Endothelial cell (in vitro differentiated cells): ENCODE measurements around the gene RBFOX2. TPM values are rescaled to one million over a fixed set of nuclear protein-coding genes. Genes with fewer than 3 reads are reported as not detected.
"Not testable (repeated sequence)": the region's sequence is repeated elsewhere in the genome, so short reads cannot be mapped to it uniquely, and the experiment has no call there.

ENCODE experiments used
- DNase-seq: peaks from one replicate; pipeline ENCODE4 v3.0.0; 2021; ENCODE audit warnings: low spot score
- H3K27ac Mint-ChIP-seq: one replicate; pipeline ENCODE4 v1.8.0; 2021; ENCODE audit warnings: mixed read lengths, inconsistent platforms; ENCODE audit not compliant: unreplicated experiment
- H3K27me3 Mint-ChIP-seq: one replicate; pipeline ENCODE4 v1.8.0; 2021; ENCODE audit warnings: mild to moderate bottlenecking, moderate library complexity, mixed read lengths, inconsistent platforms; ENCODE audit not compliant: unreplicated experiment
- H3K36me3 Mint-ChIP-seq: one replicate; pipeline ENCODE4 v1.8.0; 2021; ENCODE audit warnings: mild to moderate bottlenecking, low read depth, mixed read lengths, inconsistent platforms; ENCODE audit not compliant: unreplicated experiment
- H3K4me1 Mint-ChIP-seq: one replicate; pipeline ENCODE4 v1.8.0; 2021; ENCODE audit warnings: mild to moderate bottlenecking, mixed read lengths, inconsistent platforms; ENCODE audit not compliant: unreplicated experiment
- H3K4me3 Mint-ChIP-seq: one replicate; pipeline ENCODE4 v1.8.0; 2021; ENCODE audit warnings: mild to moderate bottlenecking, mixed read lengths, inconsistent platforms; ENCODE audit not compliant: unreplicated experiment
- H3K9me3 Mint-ChIP-seq: one replicate; pipeline ENCODE4 v1.8.0; 2021; ENCODE audit warnings: mixed read lengths, inconsistent platforms; ENCODE audit not compliant: unreplicated experiment
- CTCF ChIP-seq: fragments of 200-600 bp; sonication (generic); IDR thresholded peaks from one replicate; pipeline ENCODE4 v1.5.0; 2021; ENCODE audit warnings: antibody characterized with exemption; ENCODE audit not compliant: unreplicated experiment
- total RNA-seq: library from RNA; stranded (reverse); fragmentation: NEBNext Ultra II Directional; extraction: Animal tissue kit (Norgen Biotek cat#: 25700); gene quantifications from one replicate; pipeline ENCODE4 v1.2.1, GENCODE V29; 2021; ENCODE audit not compliant: unreplicated experiment

Gene RBFOX2
- total RNA-seq, 1 donor from 2014 or later: 228 TPM

- Mint-ChIP-seq H3K27ac (no peak overlapping the region), H3K27me3 (no peaks in the 10 kb centered on the region), H3K4me1 (peaks cover 4% of the 10 kb centered on the region), H3K9me3 (no peaks in the 10 kb centered on the region), H3K36me3 (peaks cover 11% of the 10 kb centered on the region), H3K4me3 (no peak overlapping the region)
- no peak for TF ChIP-seq CTCF
- no peak for DNase-seq
These were observed 216.0 kb downstream of the RBFOX2 start for GRCh38 chr22:35812600-35812999.

- no peaks in the 10 kb centered on the region for H3K4me1 Mint-ChIP-seq
- H3K4me3 Mint-ChIP-seq: no peak overlapping the region
- H3K27me3 Mint-ChIP-seq: no peaks in the 10 kb centered on the region
- H3K9me3 Mint-ChIP-seq: no peaks in the 10 kb centered on the region
- TF ChIP-seq CTCF: no peak
- no peak for DNase-seq
- H3K27ac Mint-ChIP-seq: no peak overlapping the region
- H3K36me3 Mint-ChIP-seq: peaks cover 11% of the 10 kb centered on the region
These were observed 217.0 kb downstream of the RBFOX2 start for GRCh38 chr22:35811670-35812069.

GRCh38 chr22:35809816-35810215 lies 218.8 kb downstream of the RBFOX2 start:
- no peak overlapping the region for H3K4me3 Mint-ChIP-seq
- TF ChIP-seq CTCF: no peak
- no peaks in the 10 kb centered on the region for H3K4me1 Mint-ChIP-seq
- no peak overlapping the region for H3K27ac Mint-ChIP-seq
- no peaks in the 10 kb centered on the region for H3K27me3 Mint-ChIP-seq
- no peak for DNase-seq
- H3K9me3 Mint-ChIP-seq: no peaks in the 10 kb centered on the region
- peaks cover 21% of the 10 kb centered on the region for H3K36me3 Mint-ChIP-seq

GRCh38 chr22:35808377-35808776 lies 220.2 kb downstream of the RBFOX2 start:
- H3K36me3 Mint-ChIP-seq: peaks cover 31% of the 10 kb centered on the region
- no peak overlapping the region for H3K4me3 Mint-ChIP-seq
- no peak for DNase-seq
- no peak for TF ChIP-seq CTCF
- H3K9me3 Mint-ChIP-seq: no peaks in the 10 kb centered on the region
- no peaks in the 10 kb centered on the region for H3K27me3 Mint-ChIP-seq
- peaks cover 4% of the 10 kb centered on the region for H3K4me1 Mint-ChIP-seq
- H3K27ac Mint-ChIP-seq: no peak overlapping the region

GRCh38 chr22:35806668-35807067 lies 222.0 kb downstream of the RBFOX2 start:
- not testable (repeated sequence) for H3K4me3 Mint-ChIP-seq, H3K27ac Mint-ChIP-seq, DNase-seq, H3K9me3 Mint-ChIP-seq, H3K27me3 Mint-ChIP-seq
- Mint-ChIP-seq H3K4me1 (peaks cover 16% of the 10 kb centered on the region), H3K36me3 (peaks cover 31% of the 10 kb centered on the region)

- Mint-ChIP-seq H3K27ac (no peak overlapping the region), H3K27me3 (peaks cover 2% of the 10 kb centered on the region), H3K4me3 (no peak overlapping the region), H3K36me3 (peaks cover 31% of the 10 kb centered on the region), H3K4me1 (peaks cover 18% of the 10 kb centered on the region), H3K9me3 (no peaks in the 10 kb centered on the region)
- TF ChIP-seq CTCF: no peak
- DNase-seq: no peak
These were observed 223.2 kb downstream of the RBFOX2 start for GRCh38 chr22:35805466-35805865.
